NCI-H187 treated with DMSO at 0.1 percent for 48 hours (cell line): ENCODE data around the gene PDF.
A peak's percentile ranks its signal among the peaks of the same experiment; 100 is the strongest.

ENCODE experiments used
- DNase-seq: peaks from one replicate; lab custom pipeline; 2025; lab: John Stamatoyannopoulos, UW

Gene PDF

GRCh38 chr16:69339289-69340094 lies 9.1 kb upstream of the PDF start, which contains the start of the genes COG8 and NIP7:
Gene COG8 (minus strand): TSS chr16:69339564. CDS start chr16:69339552, 12 bp downstream.
Gene NIP7 (plus strand): TSS chr16:69339772. CDS start chr16:69339830, 58 bp downstream.
- peak; percentile 91 for DNase-seq

GRCh38 chr16:69338557-69339288 lies 8.3 kb upstream of the PDF start:
- no peak for DNase-seq

DNA sequence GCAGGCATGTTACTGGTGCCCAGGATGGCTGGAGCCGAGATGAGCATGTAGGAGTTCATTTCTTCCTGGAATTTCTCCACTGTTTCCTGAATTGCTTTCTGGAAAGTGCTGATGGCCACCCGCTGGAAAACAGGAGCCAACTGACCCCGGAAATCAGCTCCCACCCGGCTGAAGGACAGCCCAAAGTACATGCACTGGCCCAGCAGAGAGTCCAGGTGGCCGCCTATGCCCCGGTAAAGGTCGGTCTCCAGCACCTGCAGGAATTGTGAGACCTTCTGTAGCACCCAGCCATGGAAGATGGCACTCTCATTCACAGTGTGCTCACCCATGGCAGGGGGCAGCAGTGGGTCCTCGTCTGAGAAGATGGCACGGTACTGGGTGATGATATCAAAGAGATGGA lies 4.3 kb upstream of the PDF start:
- no peak for DNase-seq

DNA sequence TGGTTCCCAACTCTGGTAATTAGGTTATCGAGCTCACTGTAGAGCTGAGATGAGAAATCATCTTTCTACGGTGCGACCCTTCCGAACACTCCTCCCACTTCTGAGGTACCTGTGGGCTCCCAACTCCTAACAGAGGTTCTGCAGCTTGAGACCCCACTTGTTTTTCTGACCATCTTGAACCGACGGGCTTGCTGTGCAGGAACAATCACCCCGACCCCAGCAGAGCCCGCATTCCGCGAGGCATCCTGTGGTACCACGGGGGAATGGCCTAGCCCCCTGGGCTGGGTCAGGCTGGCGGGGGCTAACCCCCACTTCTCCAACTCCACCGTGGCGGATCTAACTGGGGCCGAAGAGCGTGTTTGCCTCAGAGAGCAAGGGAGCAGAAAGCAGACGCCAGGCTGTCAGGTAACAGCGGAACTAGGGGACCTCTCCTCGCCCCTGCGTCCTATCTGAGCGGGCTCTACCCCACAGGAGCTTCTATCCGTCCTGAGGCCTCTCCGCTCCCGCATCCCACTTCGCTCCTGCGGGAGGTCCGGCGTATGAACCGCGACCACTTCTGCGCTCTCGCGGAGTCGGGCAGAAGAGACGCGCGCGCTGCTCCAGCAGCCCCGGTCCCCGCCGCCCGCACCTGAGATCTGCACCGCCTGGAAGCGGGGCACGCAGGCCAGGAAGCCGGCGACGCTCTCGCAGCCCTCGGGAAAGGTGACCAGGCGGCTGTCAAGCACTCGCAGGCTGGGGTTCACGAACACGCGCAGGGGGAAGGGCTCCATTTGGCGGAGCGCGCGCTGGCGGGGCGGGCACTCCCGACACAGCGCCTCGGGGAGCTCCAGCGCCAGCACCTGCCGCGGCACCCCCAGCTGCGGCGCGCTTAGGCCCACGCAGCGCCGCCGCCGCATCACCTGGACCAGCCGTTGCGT lies 761 bp downstream of the PDF start:
- DNase-seq: no peak

DNA sequence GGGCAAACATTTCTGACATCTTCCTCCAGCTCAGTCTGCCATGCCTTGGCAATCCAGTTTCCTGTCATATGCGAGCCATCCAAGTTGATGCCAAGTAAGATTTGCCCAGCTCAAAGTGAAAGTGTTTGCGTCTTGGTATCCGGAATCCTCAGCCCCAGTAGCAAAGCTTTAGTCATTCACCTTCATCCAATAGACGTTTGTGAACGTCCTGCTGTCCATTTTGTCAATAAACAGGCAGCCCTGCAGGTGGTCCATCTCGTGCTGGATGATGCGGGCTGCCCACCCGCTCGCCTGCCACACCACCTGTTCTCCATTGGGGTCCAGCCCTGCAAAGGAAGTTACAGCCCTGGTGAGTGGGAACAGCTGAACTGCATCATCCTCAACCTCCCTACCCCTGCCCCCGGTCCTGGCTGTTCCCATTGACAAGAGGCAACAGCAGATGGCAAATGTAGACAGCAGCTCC lies 1.5 kb downstream of the PDF start:
- DNase-seq: no peak

DNA sequence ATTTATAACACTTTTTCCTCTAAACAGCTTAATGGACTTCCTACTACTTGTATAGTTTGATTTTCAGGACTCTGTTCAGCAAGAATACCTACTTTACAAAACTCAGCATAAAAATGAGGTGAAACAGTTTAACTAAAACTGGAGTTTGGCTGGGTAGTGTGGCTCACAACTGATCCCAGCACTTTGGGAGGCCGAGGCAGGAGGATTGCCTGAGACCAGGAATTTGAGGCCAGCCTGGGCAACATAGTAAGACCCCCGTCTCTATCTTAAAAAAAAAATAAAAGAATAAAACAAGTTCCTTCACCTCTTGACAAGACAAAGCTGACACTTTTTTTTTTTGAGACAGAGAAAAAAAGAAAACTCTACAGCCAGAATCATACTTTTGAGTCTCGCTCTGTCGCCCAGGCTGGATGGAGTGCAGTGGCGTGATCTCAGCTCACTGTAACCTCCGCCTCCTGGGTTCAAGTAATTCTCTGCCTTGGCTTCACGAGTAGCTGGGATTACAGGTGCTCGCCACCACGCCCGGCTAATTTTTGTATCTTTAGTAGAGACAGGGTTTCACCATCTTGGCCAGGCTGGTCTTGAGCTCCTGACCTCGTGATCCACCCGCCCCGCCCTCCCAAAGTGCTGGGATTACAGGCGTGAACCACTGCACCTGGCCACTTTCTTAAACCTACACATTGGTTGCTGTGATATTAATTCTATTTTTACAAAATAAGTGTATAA lies 2.6 kb downstream of the PDF start:
- DNase-seq: no peak

DNA sequence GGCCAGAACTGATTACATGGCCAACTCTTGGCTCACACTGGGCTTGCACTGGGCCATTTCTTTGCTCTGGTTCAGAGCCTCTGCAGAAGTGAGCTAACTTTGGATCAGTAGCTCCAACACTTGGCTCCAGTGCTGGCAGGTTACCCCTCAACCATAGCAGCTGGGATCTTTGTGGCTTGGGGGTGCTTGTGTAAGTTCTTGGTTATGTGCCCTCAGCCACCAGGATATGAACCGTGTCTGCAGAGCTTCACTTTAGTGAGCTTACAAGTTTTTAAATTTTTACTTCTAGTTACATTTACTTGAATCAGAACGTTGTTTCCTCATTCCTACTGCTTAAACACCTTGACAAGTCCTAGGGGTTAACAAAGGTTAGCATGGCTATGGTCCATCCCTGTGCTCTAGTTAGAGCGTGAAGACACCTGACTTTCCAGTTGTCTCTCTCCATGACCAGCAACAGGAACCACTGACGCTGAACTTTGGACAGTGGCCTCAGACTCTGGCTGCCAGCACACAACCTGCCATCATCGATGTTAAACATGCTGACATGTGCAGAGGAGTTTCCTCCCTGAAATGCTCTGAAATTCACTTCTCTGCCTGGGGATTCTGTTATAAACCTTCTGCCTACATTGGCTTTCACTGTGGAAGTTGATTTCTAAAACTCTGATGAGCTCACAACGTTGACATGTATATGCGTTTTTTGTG lies 4.1 kb downstream of the PDF start:
- no peak for DNase-seq

DNA sequence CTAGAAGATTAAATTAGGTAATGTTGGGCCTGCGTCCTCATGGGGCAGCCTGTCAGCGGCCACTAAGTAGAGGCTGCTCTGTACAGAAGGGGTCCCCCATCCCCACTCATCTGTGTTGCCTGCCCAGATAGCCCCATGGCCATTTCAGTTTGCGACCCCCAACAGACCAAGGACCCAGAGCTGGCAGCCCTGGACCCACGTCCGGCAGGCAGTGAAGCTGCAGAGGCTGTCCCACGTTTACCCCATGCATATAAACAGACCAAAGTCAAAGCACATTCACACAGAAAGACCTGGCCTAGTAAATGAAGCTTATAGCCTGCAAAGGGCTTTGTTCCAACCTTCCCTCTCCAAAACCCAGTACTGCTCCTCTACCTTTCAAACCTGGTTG lies 4.6 kb downstream of the PDF start:
- no peak for DNase-seq

DNA sequence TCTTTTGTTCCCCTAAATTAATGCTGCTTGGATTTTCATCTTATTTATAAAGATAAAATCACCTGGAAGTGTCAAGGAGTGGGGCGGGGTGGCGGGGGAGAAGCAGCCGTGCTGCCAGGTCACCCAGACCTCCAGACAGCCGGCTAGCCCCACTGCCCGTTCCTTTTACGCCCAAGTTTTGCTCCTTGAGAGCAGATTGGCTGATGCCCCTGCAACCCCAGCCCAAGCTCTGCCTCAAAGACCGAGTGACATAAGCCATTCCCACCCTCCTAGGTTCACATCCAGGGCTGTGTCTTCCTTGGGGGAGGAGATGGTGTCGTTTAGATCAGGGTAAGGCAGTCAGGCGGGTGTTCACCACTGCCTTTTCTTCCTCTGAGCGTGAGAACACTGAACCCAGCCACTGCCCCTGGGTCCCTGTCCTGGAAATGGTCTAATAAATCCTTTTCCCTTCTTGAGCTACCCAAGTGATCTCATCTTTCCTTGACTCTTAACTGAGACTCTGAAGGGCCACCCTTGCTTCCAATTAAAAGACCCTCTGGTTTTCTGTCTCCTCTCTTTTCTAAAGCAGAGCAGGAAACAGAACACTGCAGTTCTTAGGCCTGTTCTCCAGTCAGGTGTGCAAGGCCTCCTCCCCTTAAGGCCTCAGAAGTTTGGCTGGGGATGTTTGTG lies 5.7 kb downstream of the PDF start:
- no peak for DNase-seq

DNA sequence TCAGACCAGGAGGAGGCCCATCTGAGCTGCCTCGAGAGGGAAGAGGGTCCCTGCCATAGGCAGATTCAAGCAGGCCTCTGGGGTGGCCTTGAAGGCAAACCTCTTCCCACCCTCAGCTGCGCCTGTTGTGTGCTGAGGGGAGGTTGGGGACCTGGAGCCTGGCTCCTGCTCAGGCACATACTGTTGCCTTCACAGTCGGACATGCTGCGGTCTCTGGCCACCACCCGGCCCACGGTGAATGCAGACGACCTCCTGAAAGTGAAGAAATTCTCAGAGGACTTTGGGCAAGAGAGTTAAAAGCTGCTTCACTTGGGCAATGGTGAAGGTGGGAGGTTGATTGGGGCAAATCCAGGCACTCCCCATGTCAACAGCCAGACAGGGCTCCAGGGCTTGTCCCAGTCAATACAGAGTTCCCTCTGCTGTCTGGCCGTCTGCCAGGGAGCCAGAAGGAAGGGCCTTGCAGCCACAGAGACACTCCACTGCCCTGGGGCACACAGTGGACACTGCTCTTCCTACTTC lies 6.3 kb downstream of the PDF start:
- no peak for DNase-seq

DNA sequence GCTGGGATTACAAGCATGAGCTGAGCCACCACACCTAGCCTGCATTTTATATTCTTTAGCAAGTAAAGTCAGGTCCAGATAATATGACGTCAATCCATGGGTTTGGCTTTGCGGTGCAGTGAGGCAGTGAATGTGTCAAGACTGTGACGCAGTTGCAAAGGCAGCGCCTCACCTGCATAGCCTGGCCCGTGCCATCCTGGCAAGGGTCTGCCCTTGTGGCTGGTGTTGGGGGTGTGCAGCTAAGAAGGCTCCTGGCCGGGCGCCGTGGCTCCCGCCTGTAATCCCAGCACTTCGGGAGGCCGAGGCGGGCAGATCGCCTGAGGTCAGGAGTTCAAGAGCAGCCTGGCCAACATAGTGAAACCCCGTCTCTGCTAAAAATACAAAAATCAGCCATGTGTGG lies 7.0 kb downstream of the PDF start:
- no peak for DNase-seq

- DNase-seq: no peak
Measured at GRCh38 chr16:69322343-69322742, 8.0 kb downstream of the PDF start.

- DNase-seq: no peak
Measured at GRCh38 chr16:69321080-69321479, 9.3 kb downstream of the PDF start.

DNA sequence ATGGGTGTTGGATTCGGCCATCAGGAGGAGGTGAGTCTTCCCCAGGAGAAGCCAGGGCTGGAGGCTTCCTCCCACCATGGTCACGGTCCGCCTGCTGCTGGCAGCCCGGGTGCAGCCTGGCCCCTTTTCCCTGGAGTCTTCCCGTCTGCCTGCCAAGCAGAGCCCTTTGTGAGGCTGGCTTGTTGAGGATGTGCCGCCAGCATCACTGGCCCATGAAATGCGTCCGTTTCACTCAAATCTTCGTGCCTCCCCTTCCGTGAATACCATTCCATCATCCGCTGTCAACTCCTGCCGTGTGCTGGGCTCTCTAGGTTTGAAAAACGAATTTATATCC lies 9.7 kb downstream of the PDF start:
- no peak for DNase-seq

GRCh38 chr16:69319826-69320739 lies 10.3 kb downstream of the PDF start:
- no peak for DNase-seq

DNA sequence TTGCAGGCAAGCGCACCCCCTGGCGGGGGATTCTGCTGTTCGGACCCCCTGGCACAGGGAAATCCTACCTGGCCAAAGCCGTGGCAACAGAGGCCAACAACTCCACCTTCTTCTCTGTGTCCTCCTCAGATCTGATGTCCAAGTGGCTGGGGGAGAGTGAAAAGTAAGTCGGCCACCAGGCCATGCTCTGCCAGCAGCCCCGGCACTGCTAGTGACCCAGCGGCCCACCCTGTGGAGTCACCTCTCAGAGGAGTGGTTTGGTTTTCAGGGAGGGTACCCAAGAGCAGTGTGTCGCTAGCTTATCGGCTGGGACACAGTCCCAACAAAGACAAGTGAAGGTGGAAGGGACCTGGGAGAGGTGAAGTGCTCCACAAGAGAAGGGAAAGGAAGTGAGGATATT lies 11.0 kb downstream of the PDF start:
- DNase-seq: no peak

DNA sequence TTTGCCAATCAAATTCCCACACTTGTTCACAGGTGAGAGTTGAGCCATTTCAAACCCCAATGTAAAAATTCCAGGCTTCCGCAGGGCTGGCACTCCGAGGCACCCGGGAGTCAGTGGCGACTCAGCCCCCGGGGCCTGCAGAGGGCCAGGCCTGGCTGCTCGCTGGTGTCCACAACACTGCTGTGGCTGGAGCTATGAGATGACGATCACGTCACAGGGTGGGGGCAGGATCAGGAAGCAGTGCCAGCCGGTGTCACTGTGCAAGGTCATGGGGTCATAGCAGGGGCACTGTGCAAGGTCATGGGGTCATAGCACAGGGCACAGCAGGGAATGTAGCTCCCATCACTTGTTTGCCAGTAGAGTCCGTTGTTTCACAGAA lies 11.5 kb downstream of the PDF start:
- DNase-seq: no peak

DNA sequence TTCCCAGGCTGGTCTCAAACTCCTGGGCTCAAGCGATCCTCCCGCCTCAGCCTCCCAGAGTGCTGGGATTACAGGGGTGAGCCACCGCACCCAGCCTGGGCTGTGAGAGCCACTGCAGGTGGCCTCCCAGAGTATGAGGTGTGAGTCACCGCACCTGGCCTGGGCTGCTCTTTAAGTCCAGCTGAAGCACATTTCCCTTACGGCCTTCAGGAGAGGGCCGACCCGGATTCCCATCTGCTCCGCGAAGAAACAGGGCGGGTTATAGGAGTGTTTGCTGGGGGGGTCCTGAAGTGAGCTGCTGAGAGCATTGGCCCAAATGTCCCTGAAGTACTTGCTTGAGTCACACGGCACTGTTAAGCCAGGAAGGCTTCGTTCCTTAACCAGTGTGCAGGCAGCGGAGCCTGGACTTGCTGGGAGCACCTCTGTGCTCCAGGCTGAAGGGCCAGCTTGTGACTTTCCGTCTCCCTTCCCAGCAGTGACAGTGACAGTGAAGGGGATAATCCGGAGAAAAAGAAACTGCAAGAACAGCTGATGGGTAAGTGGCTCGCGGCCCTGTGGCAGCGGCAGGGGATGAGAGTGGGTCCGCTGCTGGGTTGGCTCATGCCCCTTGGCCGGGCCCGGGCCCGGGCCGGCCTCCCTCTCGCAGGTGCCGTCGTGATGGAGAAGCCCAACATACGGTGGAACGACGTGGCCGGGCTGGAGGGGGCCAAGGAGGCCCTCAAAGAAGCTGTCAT lies 12.0 kb downstream of the PDF start:
- DNase-seq: no peak
